ENCODE data around the gene DCTN3. TPM values are rescaled to one million over a fixed set of nuclear protein-coding genes. Genes with fewer than 3 reads are reported as not detected.

The DCTN3 gene
- total and polyA plus RNA-seq, 10 of the 15 experiments (the other 5 are each of a cell fraction or from before 2014, with no cell fraction given): 19.0 to 120 (median 71.8) TPM

DNA sequence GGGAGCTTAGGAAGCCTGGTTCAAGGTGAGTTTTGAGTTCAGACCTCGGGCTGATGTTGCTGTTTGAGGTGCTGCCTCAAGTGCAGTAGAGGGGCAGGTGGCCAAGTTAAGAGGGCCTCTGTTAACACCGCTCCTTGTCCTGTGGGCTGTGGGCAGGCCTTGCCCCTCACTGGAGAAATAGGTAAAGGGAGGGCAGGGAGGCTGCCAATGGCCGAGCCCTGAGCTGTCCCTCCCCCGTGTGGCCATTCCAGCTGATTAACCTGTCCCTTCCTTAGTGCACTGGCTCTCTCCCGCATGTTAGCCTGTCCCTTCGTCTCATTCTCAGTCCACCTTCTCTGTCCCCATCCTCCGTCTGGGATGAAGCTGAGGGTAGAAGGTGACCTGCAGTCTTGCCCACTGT lies 52.2 kb downstream of the DCTN3 start:
- TF ChIP-seq NR2C1 (IDR thresholded peaks at IDR 0.05) (no peak), KLF5 (IDR thresholded peaks at IDR 0.05; ENCODE audit: partially characterized antibody) (no peak), TCF7 (IDR thresholded peaks at IDR 0.05; ENCODE audit: borderline replicate concordance) (no peak), CBX3 (IDR thresholded peaks at IDR 0.05; ENCODE audit: borderline replicate concordance, low read depth) (no peak), BACH1 (IDR thresholded peaks at IDR 0.05; ENCODE audit: borderline replicate concordance) (no peak), CBFB (IDR thresholded peaks at IDR 0.05; ENCODE audit: low read depth) (no peak)
- TF ChIP-seq, protein P1, sequence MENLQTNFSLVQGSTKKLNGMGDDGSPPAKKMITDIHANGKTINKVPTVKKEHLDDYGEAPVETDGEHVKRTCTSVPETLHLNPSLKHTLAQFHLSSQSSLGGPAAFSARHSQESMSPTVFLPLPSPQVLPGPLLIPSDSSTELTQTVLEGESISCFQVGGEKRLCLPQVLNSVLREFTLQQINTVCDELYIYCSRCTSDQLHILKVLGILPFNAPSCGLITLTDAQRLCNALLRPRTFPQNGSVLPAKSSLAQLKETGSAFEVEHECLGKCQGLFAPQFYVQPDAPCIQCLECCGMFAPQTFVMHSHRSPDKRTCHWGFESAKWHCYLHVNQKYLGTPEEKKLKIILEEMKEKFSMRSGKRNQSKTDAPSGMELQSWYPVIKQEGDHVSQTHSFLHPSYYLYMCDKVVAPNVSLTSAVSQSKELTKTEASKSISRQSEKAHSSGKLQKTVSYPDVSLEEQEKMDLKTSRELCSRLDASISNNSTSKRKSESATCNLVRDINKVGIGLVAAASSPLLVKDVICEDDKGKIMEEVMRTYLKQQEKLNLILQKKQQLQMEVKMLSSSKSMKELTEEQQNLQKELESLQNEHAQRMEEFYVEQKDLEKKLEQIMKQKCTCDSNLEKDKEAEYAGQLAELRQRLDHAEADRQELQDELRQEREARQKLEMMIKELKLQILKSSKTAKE (IDR thresholded peaks at IDR 0.05; ENCODE audit: low read depth, poor library complexity, severe bottlenecking): no peak
- Histone ChIP-seq H3K9me3 (replicated peaks; ENCODE audit: control insufficient read depth, insufficient read depth, low read length) (no peaks in the 10 kb centered on the region), H3K79me2 (ENCODE audit: control insufficient read depth, insufficient read depth, low read length) (no peaks in the 10 kb centered on the region), H3K27me3 (replicated peaks in 1 of 2; ENCODE audit: control insufficient read depth in 2 of 2, insufficient read depth in 2 of 2, low read length in 1 of 2) (peaks cover 6 to 9% of the 10 kb centered on the region in 2 experiments; a peak in 3 of 4 replicates), H3K9ac (ENCODE audit: control insufficient read depth, insufficient read depth, low read length) (no peak overlapping the region), H3K36me3 (ENCODE audit: control insufficient read depth in 2 of 2, insufficient read depth in 2 of 2, low read length in 1 of 2) (no peaks in the 10 kb centered on the region), H3K4me2 (ENCODE audit: control insufficient read depth, insufficient read depth) (no peak overlapping the region), H3K4me3 (no peak overlapping the region), H3K27ac (ENCODE audit: control insufficient read depth, insufficient read depth) (no peak overlapping the region), H3K4me1 (ENCODE audit: control insufficient read depth, insufficient read depth, low read length) (no peaks in the 10 kb centered on the region), H4K20me1 (ENCODE audit: control insufficient read depth, insufficient read depth) (peaks cover 3% of the 10 kb centered on the region; the same call in 1 of the 2 replicates), H2AFZ (ENCODE audit: control insufficient read depth, low read depth, low read length) (no peak overlapping the region)
- intact Hi-C loops (cut with micrococcal nuclease; ENCODE audit: unreplicated experiment): no loop called here
- SMC1A ChIA-PET (ENCODE audit: uncharacterized antibody, unreplicated experiment): interaction anchor here (0.5 kb wide), 1 partner anchor 124 kb away, joined by 3 read pairs; no protein-coding TSS in a partner anchor
- in situ Hi-C loops (cut with MboI): no loop called here
- ATAC-seq: no peak
- no peak for FAIRE-seq
- no TSS peak for BruUV-seq (replicated peaks)
- 50% methylated on average over 7 of the region's 7 CpGs for WGBS (ENCODE audit: insufficient coverage, insufficient replicate concordance, low lambda C conversion rate, missing lambda C conversion rate)
- CTCF ChIA-PET: no interaction called here
- POLR2A ChIA-PET: no interaction called here
- no peak for DNase-seq (ENCODE audit: low read depth, low spot score)
- RAD21 ChIA-PET (ENCODE audit: unreplicated experiment): no interaction called here

All from GM12878 (cell line).